ENCODE data around the gene CCDC24. TPM values are rescaled to one million over a fixed set of nuclear protein-coding genes. Genes with fewer than 3 reads are reported as not detected.

Gene CCDC24
- total and polyA plus RNA-seq, 2 donors (not counting 1 experiment from before 2014, with no cell fraction given): 0.94 to 3.5 TPM

DNA sequence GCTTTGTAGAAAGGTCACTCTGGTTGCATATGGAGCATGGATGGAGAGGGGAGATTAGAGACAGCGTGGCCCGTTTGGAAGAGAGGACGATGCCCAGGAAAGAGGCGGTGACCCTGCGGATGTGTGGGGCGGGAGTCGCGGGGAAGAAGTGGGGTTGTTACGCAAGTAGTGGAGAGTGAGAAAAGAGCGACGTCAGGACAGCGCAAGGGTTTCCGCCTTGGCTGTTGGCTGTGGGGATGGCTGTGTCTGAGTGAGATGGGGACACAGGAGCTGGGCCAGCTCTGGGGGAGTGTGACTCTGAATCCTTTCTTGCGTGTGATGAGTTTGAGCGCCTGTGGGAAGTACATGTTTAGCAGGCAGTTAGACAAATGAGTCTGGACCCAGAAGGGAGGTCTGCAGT is 8.6 kb upstream of the CCDC24 start:
- H3K4me1 ChIP-seq (ENCODE audit: control insufficient read depth, extremely low read depth, insufficient read depth, low read length): peaks cover 5% of the 10 kb centered on the region
- no peak overlapping the region for H3K27ac ChIP-seq (ENCODE audit: insufficient read depth, low read length)
- H3K79me2 ChIP-seq (ENCODE audit: control insufficient read depth, insufficient read depth, low read length): peaks cover 34% of the 10 kb centered on the region
- no peaks in the 10 kb centered on the region for H4K20me1 ChIP-seq (ENCODE audit: control insufficient read depth, extremely low read depth, insufficient read depth, low read length)
- no peak for DNase-seq (ENCODE audit: low read depth in 2 of 2)
- no peak overlapping the region for H2AFZ ChIP-seq (ENCODE audit: low read length)
- H3K9me3 ChIP-seq (ENCODE audit: control insufficient read depth, insufficient read depth, low read depth, low read length): no peaks in the 10 kb centered on the region
- TF ChIP-seq, protein P1, sequence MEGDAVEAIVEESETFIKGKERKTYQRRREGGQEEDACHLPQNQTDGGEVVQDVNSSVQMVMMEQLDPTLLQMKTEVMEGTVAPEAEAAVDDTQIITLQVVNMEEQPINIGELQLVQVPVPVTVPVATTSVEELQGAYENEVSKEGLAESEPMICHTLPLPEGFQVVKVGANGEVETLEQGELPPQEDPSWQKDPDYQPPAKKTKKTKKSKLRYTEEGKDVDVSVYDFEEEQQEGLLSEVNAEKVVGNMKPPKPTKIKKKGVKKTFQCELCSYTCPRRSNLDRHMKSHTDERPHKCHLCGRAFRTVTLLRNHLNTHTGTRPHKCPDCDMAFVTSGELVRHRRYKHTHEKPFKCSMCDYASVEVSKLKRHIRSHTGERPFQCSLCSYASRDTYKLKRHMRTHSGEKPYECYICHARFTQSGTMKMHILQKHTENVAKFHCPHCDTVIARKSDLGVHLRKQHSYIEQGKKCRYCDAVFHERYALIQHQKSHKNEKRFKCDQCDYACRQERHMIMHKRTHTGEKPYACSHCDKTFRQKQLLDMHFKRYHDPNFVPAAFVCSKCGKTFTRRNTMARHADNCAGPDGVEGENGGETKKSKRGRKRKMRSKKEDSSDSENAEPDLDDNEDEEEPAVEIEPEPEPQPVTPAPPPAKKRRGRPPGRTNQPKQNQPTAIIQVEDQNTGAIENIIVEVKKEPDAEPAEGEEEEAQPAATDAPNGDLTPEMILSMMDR (conservative IDR thresholded peaks at IDR 0.05 in 1 of 2, IDR thresholded peaks at IDR 0.05 in 1 of 2; ENCODE audit: low read depth in 1 of 2, low read length in 2 of 2): no peak
- no peak for TF ChIP-seq EZH2 (IDR thresholded peaks at IDR 0.05; ENCODE audit: low read length, missing control alignments)
- H3K9ac ChIP-seq (ENCODE audit: insufficient read depth, low read length): no peak overlapping the region
- peaks cover 18% of the 10 kb centered on the region for H3K36me3 ChIP-seq (ENCODE audit: control insufficient read depth, insufficient read depth, low read length)
- no peak overlapping the region for H3K4me2 ChIP-seq (ENCODE audit: extremely low read depth, insufficient read depth, low read length)
- H3K4me3 ChIP-seq (replicated peaks in 1 of 4; ENCODE audit: control extremely low read depth in 1 of 4, insufficient read depth in 1 of 4, low read depth in 3 of 4, low read length in 4 of 4): no peak overlapping the region
- H3K27me3 ChIP-seq (ENCODE audit: control insufficient read depth, insufficient read depth, low read length): no peaks in the 10 kb centered on the region

DNA sequence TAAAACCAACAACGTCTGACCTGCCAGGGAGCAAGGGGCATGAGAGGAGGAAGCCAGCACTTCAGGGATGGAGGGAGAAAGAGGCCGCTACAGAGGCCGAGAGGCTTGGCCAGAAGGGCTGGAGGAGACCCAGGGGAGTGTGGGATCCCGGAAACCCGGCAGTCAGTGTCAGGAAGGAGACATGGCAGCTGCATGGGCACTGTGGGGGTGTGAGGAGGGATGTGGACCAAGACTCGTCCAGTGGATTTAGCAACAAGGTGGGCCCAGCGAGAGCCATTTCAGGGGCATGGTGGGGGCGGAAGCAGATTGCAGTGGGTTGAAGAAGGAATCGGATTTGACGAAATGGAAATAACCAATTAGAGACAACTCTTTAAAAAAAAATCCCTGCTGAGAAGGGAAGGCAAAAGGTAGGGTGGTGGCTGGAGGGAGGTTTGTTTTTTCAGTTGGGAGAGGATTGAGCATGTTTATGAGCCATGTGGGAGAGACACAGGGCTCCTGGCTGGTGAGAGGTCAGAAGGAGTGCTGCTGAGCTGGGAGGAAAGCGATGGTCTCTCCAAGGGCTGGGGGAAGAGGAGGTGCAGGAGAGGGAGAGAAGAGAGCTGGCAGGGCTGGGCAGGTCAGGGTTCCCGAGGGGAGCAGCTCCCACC is 8.0 kb upstream of the CCDC24 start:
- no peak overlapping the region for H3K9ac ChIP-seq (ENCODE audit: insufficient read depth, low read length)
- DNase-seq (ENCODE audit: low read depth in 2 of 2): no peak
- H2AFZ ChIP-seq (ENCODE audit: low read length): no peak overlapping the region
- TF ChIP-seq, protein P1 (conservative IDR thresholded peaks at IDR 0.05 in 1 of 2, IDR thresholded peaks at IDR 0.05 in 1 of 2; ENCODE audit: low read depth in 1 of 2, low read length in 2 of 2): no peak
- TF ChIP-seq EZH2 (IDR thresholded peaks at IDR 0.05; ENCODE audit: low read length, missing control alignments): no peak
- no peaks in the 10 kb centered on the region for H3K9me3 ChIP-seq (ENCODE audit: control insufficient read depth, insufficient read depth, low read depth, low read length)
- peaks cover 5% of the 10 kb centered on the region for H3K4me1 ChIP-seq (ENCODE audit: control insufficient read depth, extremely low read depth, insufficient read depth, low read length)
- H3K27ac ChIP-seq (ENCODE audit: insufficient read depth, low read length): no peak overlapping the region
- no peaks in the 10 kb centered on the region for H3K27me3 ChIP-seq (ENCODE audit: control insufficient read depth, insufficient read depth, low read length)
- H3K79me2 ChIP-seq (ENCODE audit: control insufficient read depth, insufficient read depth, low read length): peaks cover 34% of the 10 kb centered on the region
- H3K4me3 ChIP-seq (replicated peaks in 1 of 4; ENCODE audit: control extremely low read depth in 1 of 4, insufficient read depth in 1 of 4, low read depth in 3 of 4, low read length in 4 of 4): no peak overlapping the region
- H3K36me3 ChIP-seq (ENCODE audit: control insufficient read depth, insufficient read depth, low read length): peaks cover 14% of the 10 kb centered on the region
- H3K4me2 ChIP-seq (ENCODE audit: extremely low read depth, insufficient read depth, low read length): no peak overlapping the region
- no peaks in the 10 kb centered on the region for H4K20me1 ChIP-seq (ENCODE audit: control insufficient read depth, extremely low read depth, insufficient read depth, low read length)

DNA sequence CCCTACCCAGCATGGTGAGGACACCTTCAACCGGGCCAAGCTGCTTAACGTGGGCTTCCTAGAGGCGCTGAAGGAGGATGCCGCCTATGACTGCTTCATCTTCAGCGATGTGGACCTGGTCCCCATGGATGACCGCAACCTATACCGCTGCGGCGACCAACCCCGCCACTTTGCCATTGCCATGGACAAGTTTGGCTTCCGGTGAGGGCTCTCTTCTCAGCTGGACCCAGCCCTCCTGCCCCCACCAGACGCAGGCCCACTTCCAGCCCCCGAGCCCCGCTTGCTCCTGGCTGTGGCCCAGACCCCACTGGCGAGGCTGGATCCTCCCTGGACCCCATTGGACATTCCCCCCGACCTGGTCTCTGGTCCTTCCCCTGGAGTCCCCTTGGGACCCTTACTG is 6.5 kb upstream of the CCDC24 start:
- Histone ChIP-seq H4K20me1 (ENCODE audit: control insufficient read depth, extremely low read depth, insufficient read depth, low read length) (no peaks in the 10 kb centered on the region), H3K36me3 (ENCODE audit: control insufficient read depth, insufficient read depth, low read length) (peaks cover 14% of the 10 kb centered on the region), H3K4me1 (ENCODE audit: control insufficient read depth, extremely low read depth, insufficient read depth, low read length) (peaks cover 5% of the 10 kb centered on the region), H3K4me3 (replicated peaks in 1 of 4; ENCODE audit: control extremely low read depth in 1 of 4, insufficient read depth in 1 of 4, low read depth in 3 of 4, low read length in 4 of 4) (no peak overlapping the region), H3K9me3 (ENCODE audit: control insufficient read depth, insufficient read depth, low read depth, low read length) (no peaks in the 10 kb centered on the region), H3K4me2 (ENCODE audit: extremely low read depth, insufficient read depth, low read length) (no peak overlapping the region), H3K27ac (ENCODE audit: insufficient read depth, low read length) (no peak overlapping the region), H2AFZ (ENCODE audit: low read length) (no peak overlapping the region), H3K27me3 (ENCODE audit: control insufficient read depth, insufficient read depth, low read length) (no peaks in the 10 kb centered on the region), H3K79me2 (ENCODE audit: control insufficient read depth, insufficient read depth, low read length) (peaks cover 32% of the 10 kb centered on the region), H3K9ac (ENCODE audit: insufficient read depth, low read length) (no peak overlapping the region)
- TF ChIP-seq EZH2 (IDR thresholded peaks at IDR 0.05; ENCODE audit: low read length, missing control alignments): no peak
- TF ChIP-seq, protein P1 (conservative IDR thresholded peaks at IDR 0.05 in 1 of 2, IDR thresholded peaks at IDR 0.05 in 1 of 2; ENCODE audit: low read depth in 1 of 2, low read length in 2 of 2): no peak
- DNase-seq (ENCODE audit: low read depth in 2 of 2): no peak
